VCaP (cell line): Measurements from ENCODE around the gene DNAH3.

Source experiments
- H3K27ac ChIP-seq: fragments of 450-650 bp; 2 replicates; pipeline ENCODE4 v1.5.1; 2017
- TF ChIP-seq, protein P1 (sequence below): fragments of 450-650 bp; conservative IDR thresholded peaks from 2 replicates; pipeline ENCODE4 v1.5.1; 2017; ENCODE audit warnings: mild to moderate bottlenecking, moderate library complexity

The DNAH3 gene

DNA sequence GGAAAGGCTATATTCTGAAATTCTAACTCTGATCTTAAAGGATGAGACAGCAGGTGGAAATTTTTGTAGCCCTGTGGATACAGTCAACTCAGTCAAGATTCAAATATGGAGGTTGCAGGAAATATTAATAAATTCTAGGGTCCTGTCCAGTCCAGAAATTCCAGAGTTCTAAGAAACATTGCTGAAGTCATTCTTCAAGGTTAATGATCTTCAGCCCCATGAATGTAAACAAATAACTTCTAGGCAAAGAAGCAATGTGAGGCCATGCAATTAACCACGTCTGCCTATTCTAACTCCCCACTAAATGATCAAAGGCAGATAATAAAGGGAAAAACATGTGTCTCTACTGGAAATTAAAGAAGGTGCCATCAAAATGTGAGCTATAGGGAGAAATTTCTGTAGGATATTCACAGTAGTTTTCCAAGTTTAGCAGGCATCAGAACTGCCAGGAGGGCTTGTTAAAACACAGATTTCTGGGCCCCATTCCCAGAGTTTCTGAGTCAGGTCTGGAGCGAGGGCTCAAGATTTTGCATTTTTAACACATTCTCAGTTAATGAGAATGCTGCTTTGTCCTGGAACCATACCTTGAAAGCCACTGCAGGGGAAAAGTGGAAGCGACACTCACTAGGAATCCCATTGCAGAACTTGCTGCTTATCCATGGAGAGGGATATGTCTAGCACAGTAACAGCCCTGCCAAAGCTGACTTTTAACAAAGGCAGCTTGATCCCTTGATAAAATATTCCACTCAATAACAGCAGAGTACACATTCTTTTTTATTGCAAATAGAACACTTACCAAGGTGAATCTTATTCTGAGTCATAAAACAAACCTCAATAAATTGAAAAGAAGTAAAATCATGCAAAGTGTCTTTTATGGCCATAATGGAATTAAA lies 61.8 kb downstream of the DNAH3 start:
- no peak overlapping the region for H3K27ac ChIP-seq
- TF ChIP-seq, protein P1, sequence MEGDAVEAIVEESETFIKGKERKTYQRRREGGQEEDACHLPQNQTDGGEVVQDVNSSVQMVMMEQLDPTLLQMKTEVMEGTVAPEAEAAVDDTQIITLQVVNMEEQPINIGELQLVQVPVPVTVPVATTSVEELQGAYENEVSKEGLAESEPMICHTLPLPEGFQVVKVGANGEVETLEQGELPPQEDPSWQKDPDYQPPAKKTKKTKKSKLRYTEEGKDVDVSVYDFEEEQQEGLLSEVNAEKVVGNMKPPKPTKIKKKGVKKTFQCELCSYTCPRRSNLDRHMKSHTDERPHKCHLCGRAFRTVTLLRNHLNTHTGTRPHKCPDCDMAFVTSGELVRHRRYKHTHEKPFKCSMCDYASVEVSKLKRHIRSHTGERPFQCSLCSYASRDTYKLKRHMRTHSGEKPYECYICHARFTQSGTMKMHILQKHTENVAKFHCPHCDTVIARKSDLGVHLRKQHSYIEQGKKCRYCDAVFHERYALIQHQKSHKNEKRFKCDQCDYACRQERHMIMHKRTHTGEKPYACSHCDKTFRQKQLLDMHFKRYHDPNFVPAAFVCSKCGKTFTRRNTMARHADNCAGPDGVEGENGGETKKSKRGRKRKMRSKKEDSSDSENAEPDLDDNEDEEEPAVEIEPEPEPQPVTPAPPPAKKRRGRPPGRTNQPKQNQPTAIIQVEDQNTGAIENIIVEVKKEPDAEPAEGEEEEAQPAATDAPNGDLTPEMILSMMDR: no peak

DNA sequence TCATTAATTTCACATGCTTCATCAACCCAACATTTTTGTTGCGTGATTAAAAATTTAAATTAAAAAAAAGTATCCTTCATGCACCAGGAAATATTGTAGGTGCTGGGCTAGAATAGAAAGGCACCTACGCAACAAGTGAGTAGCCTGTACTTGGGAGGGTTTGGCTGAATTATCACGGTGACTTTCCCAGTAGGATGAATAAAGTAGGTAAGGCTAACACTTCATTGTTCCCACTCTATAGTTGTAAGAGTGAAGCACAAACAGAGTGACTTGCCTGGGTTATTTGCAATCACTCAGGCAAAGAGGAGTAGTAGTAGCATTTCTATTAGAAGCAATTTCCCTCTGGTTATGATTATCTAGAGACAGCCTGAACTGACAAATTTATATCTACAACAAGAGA lies 62.5 kb downstream of the DNAH3 start:
- TF ChIP-seq, protein P1: no peak
- H3K27ac ChIP-seq: no peak overlapping the region

DNA sequence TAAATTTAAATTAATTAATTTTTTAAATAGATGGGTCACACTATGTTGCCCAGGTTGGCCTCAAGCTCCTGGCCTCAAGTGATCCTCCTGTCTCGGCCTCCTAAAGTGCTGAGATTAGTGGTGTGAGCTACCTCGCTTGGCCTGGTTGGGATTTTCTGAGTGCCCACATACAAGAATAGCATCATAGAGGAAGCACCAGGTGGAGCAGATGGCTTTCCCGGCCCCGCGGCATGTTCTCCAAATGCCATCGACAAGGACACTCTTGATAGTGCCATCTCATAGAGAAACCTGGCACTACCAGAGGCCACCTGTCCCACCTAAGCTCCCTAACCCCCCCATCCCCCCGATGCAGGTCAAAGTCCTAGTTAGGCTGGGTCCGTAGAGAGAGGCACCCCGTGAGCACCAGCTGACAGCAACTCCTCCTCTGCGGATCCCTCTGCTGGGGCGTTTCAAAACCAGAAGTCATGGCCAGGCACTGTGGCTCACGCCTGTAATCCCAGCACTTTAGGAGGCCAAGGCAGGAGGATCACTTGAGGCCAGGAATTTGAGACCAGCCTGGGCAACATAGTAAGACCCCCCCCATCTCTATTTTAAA lies 65.9 kb downstream of the DNAH3 start:
- no peak overlapping the region for H3K27ac ChIP-seq
- TF ChIP-seq, protein P1: no peak

DNA sequence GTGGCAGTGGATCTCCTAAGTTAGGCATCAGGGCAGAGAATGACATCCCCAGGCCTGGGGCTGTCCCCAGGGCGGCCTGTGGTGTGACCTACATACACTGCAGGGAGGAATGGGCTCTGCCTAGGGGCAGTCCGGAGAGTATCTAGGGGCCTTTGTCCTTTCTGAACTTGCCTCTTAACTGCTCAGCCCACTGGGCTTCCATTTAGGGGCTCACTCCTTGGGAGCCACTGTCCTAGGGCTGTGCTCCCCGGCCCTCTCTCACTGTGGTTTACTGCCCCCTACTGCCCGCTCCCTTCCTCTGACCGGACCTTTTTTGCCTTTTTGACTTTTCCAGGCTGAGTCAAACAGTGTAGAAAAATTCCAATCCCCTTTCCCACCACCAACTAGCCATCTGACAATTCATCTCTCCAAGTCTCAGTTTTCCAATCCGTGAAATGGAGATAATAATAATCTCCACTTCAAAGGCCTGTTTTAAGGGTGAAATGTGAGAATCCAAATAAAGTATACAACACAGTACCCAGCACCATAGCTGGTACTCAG lies 66.8 kb downstream of the DNAH3 start:
- TF ChIP-seq, protein P1: peak; percentile 72
- no peak overlapping the region for H3K27ac ChIP-seq

DNA sequence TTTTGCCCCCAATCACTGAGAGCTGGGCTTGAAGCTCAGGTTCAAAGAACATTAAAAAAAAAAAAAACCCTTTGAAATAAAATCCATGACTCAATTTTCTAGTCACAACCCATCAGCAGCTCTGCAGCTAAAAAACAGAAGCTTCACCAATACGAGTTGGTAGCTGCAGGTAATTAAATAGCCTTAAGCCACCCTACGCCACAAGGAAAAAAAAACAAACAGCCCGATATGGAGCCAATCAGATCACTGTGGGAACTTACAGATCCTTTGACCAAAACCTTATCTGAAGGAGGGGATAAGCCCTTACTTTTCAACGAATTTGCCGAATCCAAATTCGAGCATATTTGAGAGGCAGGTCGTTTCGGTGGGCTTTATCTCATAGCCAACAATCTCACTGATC lies 69.3 kb downstream of the DNAH3 start:
- TF ChIP-seq, protein P1: no peak
- H3K27ac ChIP-seq: no peak overlapping the region

DNA sequence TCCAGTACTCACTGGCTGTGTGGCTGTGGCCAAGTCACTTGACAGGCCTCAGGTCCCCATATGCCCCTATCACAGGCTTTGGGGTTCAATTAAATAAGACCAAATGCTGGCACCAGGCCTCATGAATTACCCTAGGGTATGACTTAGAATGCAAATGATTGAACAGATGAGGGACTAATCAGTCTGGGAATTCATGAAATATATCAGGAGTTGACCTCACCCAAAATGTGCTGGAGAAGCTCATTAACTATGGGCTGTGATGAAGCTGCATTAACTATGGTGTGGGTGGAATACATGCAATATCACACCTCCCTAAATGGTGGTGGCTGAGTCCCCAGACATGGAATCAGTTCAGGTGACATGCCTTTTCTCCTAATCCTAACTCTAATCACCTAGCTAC lies 72.1 kb downstream of the DNAH3 start:
- TF ChIP-seq, protein P1: no peak
- no peak overlapping the region for H3K27ac ChIP-seq

DNA sequence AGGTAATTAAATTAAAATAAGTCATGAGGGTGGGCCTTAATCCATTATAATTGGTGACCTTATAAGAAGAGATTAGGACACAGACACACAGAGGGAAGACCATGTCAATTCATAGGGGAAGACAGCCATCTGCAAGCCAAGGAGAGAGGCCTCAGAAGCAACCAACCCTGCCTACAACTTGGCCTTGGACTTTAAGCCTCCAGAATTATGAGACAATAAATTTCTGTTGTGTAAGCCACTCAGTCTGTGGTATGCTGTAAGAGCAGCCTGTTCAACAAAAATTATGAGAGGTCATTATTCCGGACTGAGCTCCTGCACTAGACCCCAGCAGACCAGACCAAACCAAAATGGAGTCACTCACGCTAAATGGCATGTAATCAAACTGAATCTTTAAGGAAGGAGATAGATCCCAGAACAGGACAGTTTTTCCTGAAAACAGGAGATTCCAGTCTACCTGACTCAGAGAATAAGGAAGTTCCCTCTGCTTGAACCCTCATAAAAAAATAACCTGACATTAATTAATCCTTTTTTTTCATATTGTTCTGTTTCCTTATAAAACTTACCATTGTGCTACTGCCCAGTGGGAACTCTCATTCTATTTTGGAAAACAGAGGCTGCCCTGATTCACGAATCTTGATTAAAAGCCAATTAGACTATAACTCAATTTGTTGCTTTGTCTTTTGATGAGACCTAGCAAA lies 74.3 kb downstream of the DNAH3 start:
- TF ChIP-seq, protein P1: no peak
- H3K27ac ChIP-seq: no peak overlapping the region
